ENCODE data around the gene PRODH. TPM values are rescaled to one million over a fixed set of nuclear protein-coding genes. Genes with fewer than 3 reads are reported as not detected.
"Not testable (repeated sequence)": the region's sequence is repeated elsewhere in the genome, so short reads cannot be mapped to it uniquely, and the experiment has no call there.

PRODH gene
- total and polyA plus RNA-seq, 7 donors: 1.6 to 52.6 (median 11.3) TPM

- Histone ChIP-seq H3K4me1 (no peaks in the 10 kb centered on the region), H3K27me3 (ENCODE audit: insufficient read depth in 3 of 3, low read length in 2 of 3) (peaks cover 0 to 35% (median 10%) of the 10 kb centered on the region in 3 donors), H3K4me3 (no peak overlapping the region), H3K27ac (no peak overlapping the region), H3K9me3 (no peaks in the 10 kb centered on the region), H3K36me3 (ENCODE audit: insufficient read depth in 1 of 2, low read depth in 1 of 2) (no peaks in the 10 kb centered on the region)
- DNase-seq (peak in 1 of 2 donors; percentile 30), ATAC-seq (no peak)
- TF ChIP-seq, protein P1, sequence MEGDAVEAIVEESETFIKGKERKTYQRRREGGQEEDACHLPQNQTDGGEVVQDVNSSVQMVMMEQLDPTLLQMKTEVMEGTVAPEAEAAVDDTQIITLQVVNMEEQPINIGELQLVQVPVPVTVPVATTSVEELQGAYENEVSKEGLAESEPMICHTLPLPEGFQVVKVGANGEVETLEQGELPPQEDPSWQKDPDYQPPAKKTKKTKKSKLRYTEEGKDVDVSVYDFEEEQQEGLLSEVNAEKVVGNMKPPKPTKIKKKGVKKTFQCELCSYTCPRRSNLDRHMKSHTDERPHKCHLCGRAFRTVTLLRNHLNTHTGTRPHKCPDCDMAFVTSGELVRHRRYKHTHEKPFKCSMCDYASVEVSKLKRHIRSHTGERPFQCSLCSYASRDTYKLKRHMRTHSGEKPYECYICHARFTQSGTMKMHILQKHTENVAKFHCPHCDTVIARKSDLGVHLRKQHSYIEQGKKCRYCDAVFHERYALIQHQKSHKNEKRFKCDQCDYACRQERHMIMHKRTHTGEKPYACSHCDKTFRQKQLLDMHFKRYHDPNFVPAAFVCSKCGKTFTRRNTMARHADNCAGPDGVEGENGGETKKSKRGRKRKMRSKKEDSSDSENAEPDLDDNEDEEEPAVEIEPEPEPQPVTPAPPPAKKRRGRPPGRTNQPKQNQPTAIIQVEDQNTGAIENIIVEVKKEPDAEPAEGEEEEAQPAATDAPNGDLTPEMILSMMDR (IDR thresholded peaks at IDR 0.05): no peak
- WGBS, 3 donors: 59 to 72% (median 64%) methylated on average over 19 of the region's 19 CpGs
- intact Hi-C loops (cut with DNase I): no loop called here
Measured at GRCh38 chr22:18971321-18971751, 35.2 kb upstream of the PRODH start.

DNA sequence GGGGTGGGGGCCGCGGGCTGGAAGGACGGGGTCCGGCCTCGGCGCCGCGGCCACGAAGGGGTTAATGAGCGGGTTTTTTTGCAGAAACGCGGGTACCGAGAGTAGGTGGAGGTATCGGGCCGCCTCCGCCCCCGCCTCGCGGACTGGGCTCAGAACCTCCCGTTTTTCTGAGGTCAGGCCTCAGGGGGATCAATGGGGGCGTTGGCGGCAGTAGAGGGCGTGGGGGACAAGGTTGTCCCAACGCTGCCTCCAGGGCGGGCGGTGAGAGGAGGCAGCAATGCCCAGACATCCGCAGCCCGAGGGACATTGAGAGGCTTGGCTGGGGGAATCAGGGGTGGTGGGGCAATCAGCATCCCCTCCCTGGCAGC, 34.8 kb upstream of the PRODH start:
- intact Hi-C loops (cut with DNase I): no loop called here
- ATAC-seq (no peak), DNase-seq (no peak)
- H3K9me3 ChIP-seq: no peaks in the 10 kb centered on the region
- 0 to 3% (median 2%) methylated on average over 13 to 28 of the region's 28 CpGs for WGBS, 3 donors
- H3K4me3 ChIP-seq: peak overlapping the region; percentile 60
- no peaks in the 10 kb centered on the region for H3K4me1 ChIP-seq
- no peak overlapping the region for H3K27ac ChIP-seq
- no peaks in the 10 kb centered on the region for H3K36me3 ChIP-seq (ENCODE audit: insufficient read depth in 1 of 2, low read depth in 1 of 2)
- TF ChIP-seq, protein P1 (IDR thresholded peaks at IDR 0.05): no peak
- peaks cover 0 to 35% (median 10%) of the 10 kb centered on the region in 3 donors for H3K27me3 ChIP-seq (ENCODE audit: insufficient read depth in 3 of 3, low read length in 2 of 3)

DNA sequence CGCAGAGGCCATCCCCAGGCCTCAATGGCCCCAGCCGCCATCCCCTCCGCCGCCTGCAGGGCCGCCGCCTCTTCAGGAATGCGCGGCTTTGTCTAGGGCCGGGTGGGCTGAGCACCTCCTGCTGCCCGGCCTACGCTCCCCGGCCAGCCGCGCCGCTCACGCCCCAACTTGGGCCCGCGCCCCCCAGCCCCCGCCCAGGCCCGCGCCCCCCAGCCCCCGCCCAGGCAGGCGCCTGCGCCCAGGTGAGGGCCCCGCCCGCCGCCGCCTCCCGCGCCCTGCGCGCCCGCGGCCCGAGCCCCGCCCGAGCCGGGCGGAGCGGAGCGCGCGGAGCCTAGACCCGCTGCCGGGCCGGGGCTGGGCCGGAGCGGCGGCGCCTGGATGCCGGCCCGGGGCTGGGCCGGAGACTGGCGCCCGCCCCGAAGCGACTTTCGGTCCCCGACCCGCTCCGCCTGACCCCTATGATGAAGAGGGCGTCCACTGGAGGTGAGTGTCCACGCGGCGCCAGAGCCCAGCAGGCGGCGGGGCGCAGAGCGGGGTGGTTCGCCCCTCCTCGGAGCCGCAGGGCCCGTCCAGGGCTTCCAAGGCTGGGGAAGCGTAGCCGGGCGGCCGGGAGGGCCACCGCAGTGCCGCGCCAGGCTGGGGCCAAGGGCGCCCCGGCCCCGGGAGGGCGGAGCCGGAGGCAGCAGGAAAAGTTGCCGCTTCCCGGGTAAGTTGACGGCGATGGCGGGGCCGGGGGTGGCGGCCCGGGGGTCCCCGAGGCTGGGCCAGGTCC, 34.3 kb upstream of the PRODH start:
- peak overlapping the region; percentile 60 for H3K4me3 ChIP-seq
- H3K27me3 ChIP-seq (ENCODE audit: insufficient read depth in 3 of 3, low read length in 2 of 3): peaks cover 0 to 35% (median 10%) of the 10 kb centered on the region in 3 donors
- WGBS, 3 donors: 1 to 3% (median 2%) methylated on average over 17 to 94 of the region's 94 CpGs
- TF ChIP-seq, protein P1 (IDR thresholded peaks at IDR 0.05): no peak
- intact Hi-C loops (cut with DNase I): no loop called here
- no peaks in the 10 kb centered on the region for H3K4me1 ChIP-seq
- DNase-seq (peak in 1 of 2 donors; percentile 59), ATAC-seq (peak in 1 of 4 donors; percentile 16)
- no peaks in the 10 kb centered on the region for H3K36me3 ChIP-seq (ENCODE audit: insufficient read depth in 1 of 2, low read depth in 1 of 2)
- H3K27ac ChIP-seq: no peak overlapping the region
- H3K9me3 ChIP-seq: no peaks in the 10 kb centered on the region

DNA sequence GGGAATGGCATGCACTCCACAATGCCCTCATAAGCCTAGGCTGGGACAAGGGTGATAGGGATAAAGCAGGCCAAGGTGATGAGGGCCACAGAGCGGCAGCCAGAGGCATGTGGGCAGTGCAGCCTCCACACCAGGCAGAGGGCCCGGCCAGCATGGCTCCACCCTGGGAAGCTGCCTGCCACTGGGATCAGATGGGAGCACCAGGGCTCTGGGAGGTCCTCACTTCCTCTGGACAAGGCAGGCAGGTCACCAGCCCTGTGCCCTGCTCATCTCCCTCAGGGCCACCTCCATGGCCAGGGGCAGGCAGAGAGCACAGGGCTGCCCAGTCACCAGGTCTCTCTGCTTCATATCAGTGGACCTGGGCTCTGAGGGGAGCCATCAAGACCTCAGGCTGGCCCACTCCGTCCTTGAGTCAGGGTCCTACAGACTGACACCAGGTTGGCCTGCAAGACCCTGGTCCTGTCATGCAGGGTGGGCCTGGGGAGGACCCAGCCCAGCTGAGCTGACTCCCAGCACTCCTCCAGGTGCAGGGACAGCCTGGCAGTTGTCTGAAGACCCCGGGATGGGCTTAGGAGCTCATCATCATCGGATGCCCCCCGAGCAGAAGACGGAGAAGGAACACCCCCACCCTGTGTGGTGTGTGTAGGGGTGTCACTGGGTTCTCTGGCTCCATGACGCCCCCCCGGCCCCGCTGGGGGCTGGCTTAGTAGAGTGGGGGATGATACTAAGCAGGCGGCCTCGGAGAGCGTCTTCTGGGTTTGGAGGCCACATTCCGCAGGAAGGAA, 33.3 kb upstream of the PRODH start:
- ATAC-seq; H3K9me3 ChIP-seq; H3K27ac ChIP-seq; H3K4me3 ChIP-seq; H3K4me1 ChIP-seq; H3K36me3 ChIP-seq (ENCODE audit: insufficient read depth in 1 of 2, low read depth in 1 of 2): not testable (repeated sequence)
- peaks cover 0 to 35% (median 10%) of the 10 kb centered on the region in 3 donors for H3K27me3 ChIP-seq (ENCODE audit: insufficient read depth in 3 of 3, low read length in 2 of 3)
- DNase-seq: peak in 1 of 2 donors; percentile 21
- WGBS, 3 donors: 79 to 83% (median 81%) methylated on average over 13 to 14 of the region's 14 CpGs
- intact Hi-C loops (cut with DNase I): loop anchor here in 1 of 2 donors (10.0 kb wide), 1 partner anchor 45 kb away; no protein-coding TSS in a partner anchor
